SU-DHL-6 (cell line): ENCODE data around the gene KRT84.

Experiments
- EZH2phosphoT487 ChIP-seq: fragments of 200-600 bp; sonication (generic), shearing (Covaris generic); conservative IDR thresholded peaks from 2 replicates; pipeline ENCODE4 v1.6.1; 2018; ENCODE audit warnings: mild to moderate bottlenecking, antibody characterized with exemption, low read length, moderate library complexity, mixed read lengths
- TF ChIP-seq, protein P1 (sequence below): fragments of 200-600 bp; sonication (generic); IDR thresholded peaks from one replicate; pipeline ENCODE4 v1.5.1; 2017; ENCODE audit warnings: antibody characterized with exemption, mild to moderate bottlenecking, low read length, moderate library complexity; ENCODE audit not compliant: insufficient read depth, poor library complexity, severe bottlenecking

DNA sequence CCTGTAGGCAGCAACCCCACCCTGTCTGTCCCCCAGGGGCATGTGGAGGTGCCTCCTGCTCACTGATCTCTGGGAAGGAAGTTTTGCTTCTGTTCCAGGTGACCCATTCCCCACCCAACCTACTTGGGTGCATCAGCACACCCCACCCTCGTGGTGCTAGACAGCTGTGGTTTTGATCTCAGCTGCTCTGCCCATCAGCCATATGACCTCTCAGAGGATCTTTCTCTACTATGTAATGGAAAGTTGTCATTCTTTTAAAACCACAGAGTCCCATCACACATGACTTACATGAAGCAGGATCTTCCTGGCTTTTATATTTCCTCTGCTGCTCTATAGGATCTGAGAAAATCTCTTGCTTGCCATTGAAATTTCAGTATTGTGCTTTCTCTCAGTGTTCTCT, 34.2 kb upstream of the KRT84 start:
- TF ChIP-seq, protein P1, sequence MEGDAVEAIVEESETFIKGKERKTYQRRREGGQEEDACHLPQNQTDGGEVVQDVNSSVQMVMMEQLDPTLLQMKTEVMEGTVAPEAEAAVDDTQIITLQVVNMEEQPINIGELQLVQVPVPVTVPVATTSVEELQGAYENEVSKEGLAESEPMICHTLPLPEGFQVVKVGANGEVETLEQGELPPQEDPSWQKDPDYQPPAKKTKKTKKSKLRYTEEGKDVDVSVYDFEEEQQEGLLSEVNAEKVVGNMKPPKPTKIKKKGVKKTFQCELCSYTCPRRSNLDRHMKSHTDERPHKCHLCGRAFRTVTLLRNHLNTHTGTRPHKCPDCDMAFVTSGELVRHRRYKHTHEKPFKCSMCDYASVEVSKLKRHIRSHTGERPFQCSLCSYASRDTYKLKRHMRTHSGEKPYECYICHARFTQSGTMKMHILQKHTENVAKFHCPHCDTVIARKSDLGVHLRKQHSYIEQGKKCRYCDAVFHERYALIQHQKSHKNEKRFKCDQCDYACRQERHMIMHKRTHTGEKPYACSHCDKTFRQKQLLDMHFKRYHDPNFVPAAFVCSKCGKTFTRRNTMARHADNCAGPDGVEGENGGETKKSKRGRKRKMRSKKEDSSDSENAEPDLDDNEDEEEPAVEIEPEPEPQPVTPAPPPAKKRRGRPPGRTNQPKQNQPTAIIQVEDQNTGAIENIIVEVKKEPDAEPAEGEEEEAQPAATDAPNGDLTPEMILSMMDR, result no peak
- no peak for TF ChIP-seq EZH2phosphoT487
